ENCODE results near the gene SKA1.

SKA1 gene

GRCh38 chr18:50374220-50374752 lies 560 bp upstream of the SKA1 start:
- H3K27ac ChIP-seq = peak overlapping the region; percentile 57 to 84 (median 80); a peak in 21 of 22 replicates

GRCh38 chr18:50377061-50377798 lies 2.4 kb downstream of the SKA1 start:
- Histone ChIP-seq H4K20me1 (no peaks in the 10 kb centered on the region), H3K27me3 (no peaks in the 10 kb centered on the region), H3K36me3 (peaks cover 0 to 55% (median 49%) of the 10 kb centered on the region in 11 experiments; a peak in 20 of 22 replicates), H3K4me1 (peaks cover 15 to 28% (median 18%) of the 10 kb centered on the region in 10 experiments), H3K27ac (no peak overlapping the region), H3K4me2 (no peak overlapping the region), H3K9ac (no peak overlapping the region), H3K9me3 (replicated peaks in 1 of 11) (peaks cover 4 to 18% (median 13%) of the 10 kb centered on the region in 11 experiments; a peak in 16 of 22 replicates), H3K4me3 (no peak overlapping the region)
- no peak for TF ChIP-seq Cebpa-rat (IDR thresholded peaks at IDR 0.05)

More at GRCh38 chr18:50374220-50374752, 560 bp upstream of the SKA1 start:
- H3K9me3 ChIP-seq (replicated peaks in 1 of 11) = peaks cover 23 to 42% (median 33%) of the 10 kb centered on the region in 11 experiments
- H3K9ac ChIP-seq = peak overlapping the region; percentile 70 to 86 (median 83)
- peak overlapping the region; percentile 68 to 88 (median 76) for H3K4me3 ChIP-seq
- TF ChIP-seq Cebpa-rat (IDR thresholded peaks at IDR 0.05) = no peak
- H3K27me3 ChIP-seq = no peaks in the 10 kb centered on the region
- peak overlapping the region; percentile 65 to 93 (median 85) for H3K4me2 ChIP-seq
- H4K20me1 ChIP-seq = no peaks in the 10 kb centered on the region
- H3K36me3 ChIP-seq = peaks cover 0 to 26% (median 21%) of the 10 kb centered on the region in 11 experiments; a peak in 16 of 22 replicates
- H3K4me1 ChIP-seq = peaks cover 15 to 28% (median 18%) of the 10 kb centered on the region in 10 experiments

- no peak overlapping the region for H3K27ac ChIP-seq
- no peaks in the 10 kb centered on the region; a peak in 1 of 22 replicates for H4K20me1 ChIP-seq
- no peak for TF ChIP-seq Cebpa-rat (IDR thresholded peaks at IDR 0.05)
- H3K27me3 ChIP-seq = no peaks in the 10 kb centered on the region
- H3K4me2 ChIP-seq = no peak overlapping the region
- H3K4me3 ChIP-seq = no peak overlapping the region
- H3K4me1 ChIP-seq = no peaks in the 10 kb centered on the region
- no peaks in the 10 kb centered on the region; a peak in 1 of 22 replicates for H3K9me3 ChIP-seq (replicated peaks in 1 of 11)
- H3K36me3 ChIP-seq = peaks cover 7 to 94% (median 74%) of the 10 kb centered on the region in 11 experiments; a peak in 21 of 22 replicates
- H3K9ac ChIP-seq = no peak overlapping the region
Measured at GRCh38 chr18:50388988-50389387, 14.1 kb downstream of the SKA1 start.

- Histone ChIP-seq H3K36me3 (peaks cover 9 to 74% (median 54%) of the 10 kb centered on the region in 11 experiments; a peak in 21 of 22 replicates), H3K27me3 (no peaks in the 10 kb centered on the region), H3K4me2 (no peak overlapping the region), H3K9me3 (replicated peaks in 1 of 11) (peaks cover 0 to 9% (median 0%) of the 10 kb centered on the region in 11 experiments; a peak in 1 of 22 replicates), H3K27ac (no peak overlapping the region), H3K4me3 (no peak overlapping the region), H4K20me1 (no peaks in the 10 kb centered on the region; a peak in 1 of 22 replicates), H3K4me1 (no peaks in the 10 kb centered on the region), H3K9ac (no peak overlapping the region)
- TF ChIP-seq Cebpa-rat (IDR thresholded peaks at IDR 0.05) = no peak
Measured at GRCh38 chr18:50393802-50394201, 19.0 kb downstream of the SKA1 start.

- Histone ChIP-seq H3K36me3 (peaks cover 9 to 63% (median 47%) of the 10 kb centered on the region in 11 experiments; a peak in 21 of 22 replicates), H3K27ac (no peak overlapping the region), H3K9me3 (replicated peaks in 1 of 11) (peaks cover 0 to 9% (median 0%) of the 10 kb centered on the region in 11 experiments; a peak in 1 of 22 replicates), H3K4me1 (no peaks in the 10 kb centered on the region), H4K20me1 (no peaks in the 10 kb centered on the region; a peak in 1 of 22 replicates), H3K27me3 (no peaks in the 10 kb centered on the region), H3K4me3 (no peak overlapping the region), H3K4me2 (no peak overlapping the region), H3K9ac (no peak overlapping the region)
- no peak for TF ChIP-seq Cebpa-rat (IDR thresholded peaks at IDR 0.05)
Measured at GRCh38 chr18:50395093-50395492, 20.2 kb downstream of the SKA1 start.

GRCh38 chr18:50396005-50396660 lies 21.3 kb downstream of the SKA1 start:
- Histone ChIP-seq H3K4me2 (no peak overlapping the region), H3K9ac (no peak overlapping the region), H3K4me3 (no peak overlapping the region), H3K27ac (no peak overlapping the region), H4K20me1 (no peaks in the 10 kb centered on the region; a peak in 1 of 22 replicates), H3K36me3 (peaks cover 9 to 53% (median 43%) of the 10 kb centered on the region in 11 experiments; a peak in 21 of 22 replicates), H3K4me1 (no peaks in the 10 kb centered on the region), H3K27me3 (no peaks in the 10 kb centered on the region), H3K9me3 (replicated peaks in 1 of 11) (peaks cover 0 to 9% (median 0%) of the 10 kb centered on the region in 11 experiments; a peak in 1 of 22 replicates)
- no peak for TF ChIP-seq Cebpa-rat (IDR thresholded peaks at IDR 0.05)

GRCh38 chr18:50397023-50397422 lies 22.2 kb downstream of the SKA1 start:
- Histone ChIP-seq H3K9me3 (replicated peaks in 1 of 11) (peaks cover 0 to 9% (median 0%) of the 10 kb centered on the region in 11 experiments; a peak in 1 of 22 replicates), H3K27me3 (no peaks in the 10 kb centered on the region; a peak in 1 of 22 replicates), H3K4me2 (no peak overlapping the region), H3K4me3 (no peak overlapping the region), H3K9ac (no peak overlapping the region), H3K27ac (no peak overlapping the region), H3K4me1 (peaks cover 0 to 3% (median 0%) of the 10 kb centered on the region in 10 experiments; a peak in 1 of 20 replicates), H4K20me1 (no peaks in the 10 kb centered on the region; a peak in 1 of 22 replicates), H3K36me3 (peaks cover 6 to 44% (median 34%) of the 10 kb centered on the region in 11 experiments; a peak in 20 of 22 replicates)
- no peak for TF ChIP-seq Cebpa-rat (IDR thresholded peaks at IDR 0.05)

GRCh38 chr18:50398099-50398498 lies 23.3 kb downstream of the SKA1 start:
- peaks cover 6 to 33% (median 23%) of the 10 kb centered on the region in 11 experiments; a peak in 20 of 22 replicates for H3K36me3 ChIP-seq
- no peak for TF ChIP-seq Cebpa-rat (IDR thresholded peaks at IDR 0.05)
- no peak overlapping the region for H3K9ac ChIP-seq
- no peak overlapping the region for H3K4me3 ChIP-seq
- no peak overlapping the region for H3K27ac ChIP-seq
- peaks cover 0 to 9% (median 0%) of the 10 kb centered on the region in 11 experiments; a peak in 1 of 22 replicates for H3K9me3 ChIP-seq (replicated peaks in 1 of 11)
- no peak overlapping the region for H3K4me2 ChIP-seq
- peaks cover 0 to 3% (median 0%) of the 10 kb centered on the region in 10 experiments; a peak in 1 of 20 replicates for H3K4me1 ChIP-seq
- H4K20me1 ChIP-seq = no peaks in the 10 kb centered on the region; a peak in 1 of 22 replicates
- no peaks in the 10 kb centered on the region; a peak in 1 of 22 replicates for H3K27me3 ChIP-seq
